Activated T-helper 9 cell treated with anti-CD3 and anti-CD28 coated beads, Interleukin-2, amount 50 U/mL, for 16 hours (primary cell): ENCODE results near the gene PARP15.

Experiments
- DNase-seq: peaks from one replicate; pipeline ENCODE4 v3.0.0-alpha.2; 2020; ENCODE audit warnings: low read depth

The PARP15 gene

DNA sequence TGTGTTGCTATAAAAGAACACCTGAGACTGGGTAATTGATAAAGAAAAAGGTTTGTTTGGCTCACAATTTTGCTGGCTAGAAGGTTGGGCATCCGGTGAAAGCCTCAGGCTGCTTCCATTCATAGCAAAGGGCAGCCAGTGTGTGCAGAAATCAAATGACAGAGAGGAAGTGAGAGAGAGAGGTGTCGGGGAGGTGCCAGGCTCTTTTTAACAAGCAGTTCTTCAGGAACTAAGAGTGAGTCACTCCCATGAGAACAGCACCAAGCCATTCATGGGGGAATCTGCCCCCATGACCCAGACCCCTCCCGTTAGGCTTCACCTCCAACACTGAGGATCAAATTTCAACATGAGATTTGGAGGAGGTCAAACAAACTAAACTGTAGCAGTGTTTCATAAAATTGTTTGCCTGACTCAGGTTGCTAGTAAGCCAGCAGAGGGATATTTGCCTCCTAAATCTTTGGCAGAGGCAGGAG lies 4.5 kb upstream of the PARP15 start:
- no peak for DNase-seq

- no peak for DNase-seq
Measured at GRCh38 chr3:122576174-122576940, 1.1 kb upstream of the PARP15 start.

GRCh38 chr3:122578069-122578740 lies 755 bp downstream of the PARP15 start:
- DNase-seq, result no peak

- DNase-seq, result no peak
Measured at GRCh38 chr3:122580470-122580869, 3.0 kb downstream of the PARP15 start.

GRCh38 chr3:122581622-122582021 lies 4.2 kb downstream of the PARP15 start:
- no peak for DNase-seq

DNA sequence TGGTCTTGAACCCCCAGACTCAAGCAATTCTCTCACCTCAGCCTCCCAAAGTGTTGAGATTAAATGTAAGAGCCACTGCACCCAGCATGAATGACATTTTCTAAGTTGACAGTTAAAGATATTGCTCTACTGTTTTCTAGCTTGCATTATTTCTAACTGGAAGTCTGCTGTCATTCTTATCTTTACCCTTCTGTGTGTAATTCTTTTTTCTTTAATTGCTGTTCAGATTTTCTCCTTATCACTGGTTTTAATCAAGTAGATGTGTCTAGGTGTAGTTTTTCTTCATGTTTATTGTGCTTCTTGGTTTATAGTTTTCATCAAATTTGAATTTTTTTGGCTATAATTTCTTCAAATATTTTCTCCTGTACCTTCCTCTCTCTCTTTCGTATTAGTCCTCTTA lies 4.9 kb downstream of the PARP15 start:
- DNase-seq, result no peak

DNA sequence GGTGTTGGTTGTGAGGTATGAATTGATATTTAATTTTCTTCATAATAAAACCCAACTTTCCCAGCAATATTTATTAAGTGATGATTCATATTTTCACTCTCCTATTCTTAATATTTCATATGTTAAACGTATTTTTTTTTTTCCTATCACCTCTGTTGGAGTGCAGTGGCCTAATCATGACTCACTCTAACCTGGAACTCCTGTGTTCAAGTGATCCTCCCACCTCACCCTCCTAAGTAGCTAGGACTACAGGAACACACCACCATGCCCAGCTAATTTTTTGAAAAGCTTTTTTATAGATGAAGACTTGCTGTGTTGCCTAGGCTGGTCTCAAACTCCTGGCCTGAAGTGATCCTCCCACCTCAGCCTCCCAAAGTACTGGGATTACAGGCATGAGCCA lies 8.6 kb downstream of the PARP15 start:
- DNase-seq, result no peak

DNA sequence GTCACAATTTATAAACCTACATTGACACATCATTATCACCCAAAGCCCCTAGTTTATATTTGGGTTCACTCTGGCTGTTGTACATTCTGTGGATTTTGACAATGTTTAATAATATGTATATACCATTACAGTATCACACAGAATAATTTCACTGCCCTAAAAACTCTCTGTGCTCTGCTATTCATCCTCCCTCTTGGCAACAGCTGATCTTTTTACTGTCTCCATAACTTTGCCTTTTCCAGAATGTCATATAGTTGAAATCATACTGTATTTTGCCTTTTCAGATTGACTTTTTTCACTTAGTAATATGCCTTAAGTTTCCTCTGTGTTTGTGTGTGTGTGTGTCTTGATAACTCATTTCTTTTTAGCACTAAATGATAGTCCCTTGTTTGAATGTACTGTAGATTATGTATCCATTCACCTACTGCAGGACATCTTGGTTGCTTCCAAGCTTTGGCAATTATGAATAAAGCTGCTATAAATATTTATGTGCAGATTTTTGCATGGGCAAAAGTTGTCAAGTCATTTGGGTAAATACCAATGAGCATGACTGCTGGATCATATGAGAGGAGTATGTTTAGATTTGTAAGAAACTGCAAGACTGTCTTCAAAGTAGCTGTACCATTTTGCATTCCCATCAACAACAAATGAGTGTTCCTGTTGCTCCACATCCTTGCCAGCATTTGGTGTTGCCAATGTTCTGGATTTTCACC lies 9.5 kb downstream of the PARP15 start:
- no peak for DNase-seq

- DNase-seq, result no peak
Measured at GRCh38 chr3:122587572-122587971, 10.1 kb downstream of the PARP15 start.

DNA sequence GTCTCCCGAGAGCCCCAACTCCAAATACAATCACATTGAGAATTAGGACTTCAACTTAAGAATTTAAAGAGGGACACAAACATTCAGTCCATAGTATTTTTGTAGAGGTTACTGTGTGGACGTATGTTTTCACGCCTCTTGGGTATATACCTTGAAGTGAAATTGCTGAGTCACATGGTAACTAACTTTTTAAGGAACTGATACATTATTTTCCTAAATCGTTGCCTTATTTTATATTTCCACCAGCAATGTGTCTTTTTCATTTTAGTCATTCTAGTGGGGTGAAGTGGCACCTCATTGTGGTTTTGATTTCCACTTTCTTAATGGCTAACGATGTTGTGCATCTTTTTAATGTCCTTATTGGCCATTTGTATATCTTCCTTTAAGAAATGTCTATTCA lies 11.8 kb downstream of the PARP15 start:
- no peak for DNase-seq

GRCh38 chr3:122590610-122591009 lies 13.2 kb downstream of the PARP15 start:
- DNase-seq, result no peak

DNA sequence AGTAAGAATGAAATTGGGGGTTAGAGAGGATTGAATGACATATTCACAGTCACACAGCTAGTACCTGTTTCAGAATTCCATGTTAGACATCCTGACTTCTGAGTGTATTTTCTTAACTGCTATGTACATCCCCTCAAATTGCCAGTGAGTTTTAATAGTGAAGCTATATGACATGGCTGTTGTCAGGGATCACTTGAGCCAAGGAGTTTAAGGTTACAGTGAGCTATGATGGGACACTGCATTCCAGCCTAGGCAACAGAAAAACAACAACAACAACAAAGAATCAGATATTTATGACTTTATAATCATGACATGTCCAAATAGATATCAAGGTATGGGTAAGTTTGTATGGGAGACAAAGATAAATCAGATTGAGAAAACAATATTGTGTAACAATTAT lies 16.6 kb downstream of the PARP15 start:
- DNase-seq, result no peak

GRCh38 chr3:122598151-122598550 lies 20.7 kb downstream of the PARP15 start:
- no peak for DNase-seq

DNA sequence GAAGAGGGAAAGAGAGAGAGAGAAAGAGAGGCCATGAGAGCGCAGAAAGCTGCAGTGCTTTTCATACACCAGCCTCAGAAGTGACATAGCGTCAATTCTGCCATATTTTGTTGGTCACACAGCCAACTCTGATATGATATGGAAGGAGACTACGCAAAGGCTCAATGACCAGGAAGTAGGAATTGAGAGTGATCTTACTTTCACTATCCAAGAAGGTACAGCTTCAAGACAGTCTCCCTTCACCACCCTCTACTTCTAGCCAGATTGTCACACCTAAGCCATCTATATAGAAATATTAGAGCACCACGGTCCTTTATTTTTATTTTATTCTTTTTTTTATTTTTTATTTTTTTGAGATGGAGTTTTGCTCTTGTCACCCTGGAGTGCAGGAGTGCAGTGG lies 21.1 kb downstream of the PARP15 start:
- no peak for DNase-seq

GRCh38 chr3:122602011-122602710 lies 24.7 kb downstream of the PARP15 start:
- no peak for DNase-seq

DNA sequence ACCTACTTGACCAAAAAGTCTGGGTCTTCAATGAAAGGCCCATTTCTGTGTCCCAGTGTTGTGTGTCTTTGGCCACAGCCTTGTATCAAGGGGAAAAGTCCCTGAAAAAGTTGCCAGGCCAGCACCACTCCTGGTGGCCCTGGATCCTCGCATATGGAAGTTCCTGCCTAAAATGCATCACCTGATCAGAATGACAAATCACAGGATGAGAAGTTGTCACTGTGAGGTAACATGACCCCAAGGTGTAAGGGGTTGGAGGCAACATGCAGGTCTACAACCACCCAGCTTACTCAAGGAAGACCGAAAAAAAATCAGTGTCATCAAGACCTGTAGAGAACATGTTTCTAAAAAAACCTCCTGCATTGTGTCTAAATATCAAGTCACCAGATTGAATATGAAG lies 25.6 kb downstream of the PARP15 start:
- DNase-seq, result no peak

GRCh38 chr3:122606330-122606729 lies 28.9 kb downstream of the PARP15 start:
- no peak for DNase-seq

GRCh38 chr3:122608916-122609315 lies 31.5 kb downstream of the PARP15 start:
- DNase-seq, result no peak

DNA sequence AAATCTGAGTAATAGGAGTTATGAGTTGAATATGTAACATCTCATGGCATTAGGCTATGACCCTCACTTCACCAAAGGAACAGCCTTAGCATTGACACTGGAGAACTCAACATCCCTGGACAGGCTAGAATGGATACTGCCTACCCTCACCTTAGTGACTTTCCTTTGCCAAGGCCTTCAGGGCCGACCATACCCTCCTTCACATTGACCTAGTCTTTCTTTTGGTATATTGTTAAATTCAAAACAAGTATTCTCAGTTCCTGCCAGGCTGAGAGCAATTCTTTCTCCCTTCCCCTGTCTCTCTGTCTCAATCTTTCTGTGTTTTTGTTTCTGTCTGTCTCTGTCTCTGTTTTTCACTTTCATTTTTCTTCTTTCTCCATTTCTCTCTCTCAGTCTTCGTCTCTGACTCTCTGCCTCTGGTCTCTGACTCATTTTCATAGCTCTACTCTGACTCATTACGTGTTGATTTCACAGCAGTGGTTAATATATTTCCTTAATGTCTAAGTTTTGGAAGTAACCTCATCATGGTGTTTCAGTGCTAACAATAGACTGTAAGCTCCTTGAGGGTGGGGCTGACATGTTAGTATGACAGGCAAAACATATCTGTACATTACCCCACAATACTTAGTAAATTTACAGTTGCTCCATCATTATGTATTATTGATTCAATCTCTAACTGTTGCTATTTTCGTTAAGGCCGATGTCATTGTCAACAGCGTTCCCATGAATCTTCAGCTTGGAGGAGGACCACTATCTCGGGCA lies 32.5 kb downstream of the PARP15 start:
- DNase-seq, result no peak

GRCh38 chr3:122612696-122613095 lies 35.2 kb downstream of the PARP15 start:
- DNase-seq, result no peak

DNA sequence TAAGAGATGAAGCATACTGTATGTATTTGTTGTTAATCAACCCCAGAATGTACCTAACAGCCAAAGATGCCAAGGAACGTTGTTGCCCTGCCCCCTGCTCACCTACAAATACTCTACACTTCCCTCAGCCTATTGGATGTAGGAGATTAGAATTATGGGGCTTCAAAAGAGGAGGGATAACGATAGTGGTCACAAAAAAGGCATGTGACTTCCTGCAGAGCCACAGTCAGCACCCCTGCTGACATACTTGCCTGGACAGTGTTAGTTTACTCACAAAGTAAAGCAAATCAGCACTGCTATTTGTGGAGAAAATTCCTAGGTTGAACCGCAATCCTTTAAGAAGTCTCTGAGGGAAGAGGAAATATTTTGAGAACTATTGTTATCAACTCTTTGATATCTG lies 37.9 kb downstream of the PARP15 start:
- no peak for DNase-seq

GRCh38 chr3:122618614-122619013 lies 41.2 kb downstream of the PARP15 start:
- DNase-seq, result no peak
